H9 (cell line): ENCODE measurements around the gene RASL10B. TPM values are rescaled to one million over a fixed set of nuclear protein-coding genes. Genes with fewer than 3 reads are reported as not detected.
A peak's percentile ranks its signal among the peaks of the same experiment; 100 is the strongest.

Experiments used
- DNase-seq: peaks from one replicate; pipeline ENCODE4 v3.0.0-alpha.2; 2017
- H2AFZ ChIP-seq: one replicate; pipeline ENCODE4 v1.6.1; 2013; ENCODE audit warnings: mild to moderate bottlenecking, low read length, control low read depth, moderate library complexity
- H2AK5ac ChIP-seq: 2 replicates; pipeline ENCODE4 v1.6.1; 2013; ENCODE audit warnings: low read length, control low read depth, mixed read lengths; ENCODE audit not compliant: insufficient read length
- H2BK120ac ChIP-seq: one replicate; pipeline ENCODE4 v1.6.1; 2013; ENCODE audit warnings: low read depth, mild to moderate bottlenecking, low read length, control low read depth, inconsistent platforms; ENCODE audit not compliant: poor library complexity, severe bottlenecking
- H2BK12ac ChIP-seq: 2 replicates; pipeline ENCODE4 v1.6.1; 2013; ENCODE audit warnings: low read length, control low read depth, mixed read lengths, low read depth; ENCODE audit not compliant: insufficient read length
- H2BK15ac ChIP-seq: 2 replicates; pipeline ENCODE4 v1.6.1; 2013; ENCODE audit warnings: low read depth, low read length, control low read depth
- H2BK20ac ChIP-seq: one replicate; pipeline ENCODE4 v1.6.1; 2013; ENCODE audit warnings: low read depth, mild to moderate bottlenecking, low read length, control low read depth, inconsistent platforms; ENCODE audit not compliant: poor library complexity, severe bottlenecking
- H2BK5ac ChIP-seq: 2 replicates; pipeline ENCODE4 v1.6.1; 2013; ENCODE audit warnings: low read length, control low read depth, mixed read lengths; ENCODE audit not compliant: insufficient read length
- H3K14ac ChIP-seq: 2 replicates; pipeline ENCODE4 v1.6.1; 2013; ENCODE audit warnings: low read length, control low read depth; ENCODE audit not compliant: insufficient read depth
- H3K18ac ChIP-seq: 2 replicates; pipeline ENCODE4 v1.6.1; 2013; ENCODE audit warnings: low read depth, mild to moderate bottlenecking, mixed read lengths, low read length, control low read depth; ENCODE audit not compliant: insufficient read length
- H3K23ac ChIP-seq: 2 replicates; pipeline ENCODE4 v1.6.1; 2013; ENCODE audit warnings: low read length, control low read depth, mixed read lengths, low read depth; ENCODE audit not compliant: insufficient read length
- H3K23me2 ChIP-seq: 2 replicates; pipeline ENCODE4 v1.6.1; 2013; ENCODE audit warnings: low read depth, mild to moderate bottlenecking, mixed read lengths, low read length, control low read depth; ENCODE audit not compliant: insufficient read length, poor library complexity, severe bottlenecking
- H3K27ac ChIP-seq: 2 replicates; pipeline ENCODE4 v1.5.1; 2013; ENCODE audit warnings: low read length, control low read depth, mixed read lengths, low read depth; ENCODE audit not compliant: insufficient read length
- H3K27me3 ChIP-seq: 2 replicates; pipeline ENCODE4 v1.6.1; 2013; ENCODE audit warnings: low read length, control low read depth, inconsistent platforms; ENCODE audit not compliant: insufficient read depth
- H3K4ac ChIP-seq: 2 replicates; pipeline ENCODE4 v1.6.1; 2013; ENCODE audit warnings: low read depth, mild to moderate bottlenecking, control low read depth, inconsistent platforms, low read length, moderate library complexity
- H3K4me1 ChIP-seq: 2 replicates; pipeline ENCODE4 v1.6.1; 2013; ENCODE audit warnings: low read length, control low read depth, inconsistent platforms; ENCODE audit not compliant: insufficient read depth
- H3K4me2 ChIP-seq: 2 replicates; pipeline ENCODE4 v1.6.1; 2013; ENCODE audit warnings: low read length, control low read depth, mixed read lengths; ENCODE audit not compliant: insufficient read length, insufficient read depth
- H3K56ac ChIP-seq: 2 replicates; pipeline ENCODE4 v1.6.1; 2013; ENCODE audit warnings: low read depth, mild to moderate bottlenecking, mixed read lengths, low read length, control low read depth; ENCODE audit not compliant: insufficient read length
- H3K79me1 ChIP-seq: 2 replicates; pipeline ENCODE4 v1.6.1; 2013; ENCODE audit warnings: low read depth, mild to moderate bottlenecking, moderate library complexity, low read length, control low read depth, inconsistent platforms; ENCODE audit not compliant: insufficient read depth, poor library complexity, severe bottlenecking
- H3K79me2 ChIP-seq: 2 replicates; pipeline ENCODE4 v1.6.1; 2013; ENCODE audit warnings: low read length, control low read depth, inconsistent platforms; ENCODE audit not compliant: insufficient read depth
- H3K9ac ChIP-seq: 2 replicates; pipeline ENCODE4 v1.6.1; 2013; ENCODE audit warnings: low read length, control low read depth, mixed read lengths; ENCODE audit not compliant: insufficient read length; ENCODE audit errors: extremely low read depth
- H3K9me3 ChIP-seq: one replicate; pipeline ENCODE4 v1.6.1; 2013; ENCODE audit warnings: low read depth, low read length, inconsistent platforms; ENCODE audit not compliant: control insufficient read depth
- H3T11ph ChIP-seq: one replicate; pipeline ENCODE4 v1.6.1; 2013; ENCODE audit warnings: mild to moderate bottlenecking, low read length, control low read depth, inconsistent platforms
- H4K20me1 ChIP-seq: one replicate; pipeline ENCODE4 v1.6.1; 2013; ENCODE audit not compliant: control insufficient read depth, insufficient read length, insufficient read depth
- H4K5ac ChIP-seq: 2 replicates; pipeline ENCODE4 v1.6.1; 2013; ENCODE audit warnings: low read depth, mild to moderate bottlenecking, mixed read lengths, low read length, control low read depth; ENCODE audit not compliant: insufficient read length
- H4K8ac ChIP-seq: replicated peaks from 2 replicates; pipeline ENCODE4 v1.6.1; 2013; ENCODE audit warnings: low read length, control low read depth, mixed read lengths, low read depth; ENCODE audit not compliant: insufficient read length
- H4K91ac ChIP-seq: 2 replicates; pipeline ENCODE4 v1.6.1; 2013; ENCODE audit warnings: low read depth, mild to moderate bottlenecking, moderate library complexity, mixed read lengths, low read length, control low read depth; ENCODE audit not compliant: insufficient read length
- H3K27ac Mint-ChIP-seq, 3 experiments: 2 replicates in 2 of 3; 3 replicates in 1 of 3; pipeline ENCODE4 v1.8.0; 2020 to 2021; ENCODE audit warnings: mixed read lengths in 3 of 3, mild to moderate bottlenecking in 1 of 3, moderate library complexity in 1 of 3
- H3K27me3 Mint-ChIP-seq: 2 replicates; pipeline ENCODE4 v1.8.0; 2021; ENCODE audit warnings: low read depth, mild to moderate bottlenecking, moderate library complexity, mixed read lengths
- H3K36me3 Mint-ChIP-seq, 3 experiments: 2 replicates in 2 of 3; 3 replicates in 1 of 3; pipeline ENCODE4 v1.8.0; 2020 to 2021; ENCODE audit warnings: low read depth in 3 of 3, mixed read lengths in 3 of 3; ENCODE audit not compliant: insufficient read depth in 1 of 3
- H3K4me1 Mint-ChIP-seq, 2 experiments: 2 replicates each; pipeline ENCODE4 v1.8.0; 2020; ENCODE audit warnings: mixed read lengths in 2 of 2
- H3K4me3 Mint-ChIP-seq, 2 experiments: 2 replicates in 1 of 2; 3 replicates in 1 of 2; pipeline ENCODE4 v1.8.0; 2020 to 2021; ENCODE audit warnings: mild to moderate bottlenecking in 2 of 2, mixed read lengths in 2 of 2, moderate library complexity in 1 of 2
- H3K9me3 Mint-ChIP-seq, 2 experiments: 2 replicates in 1 of 2; 3 replicates in 1 of 2; pipeline ENCODE4 v1.8.0; 2020; ENCODE audit warnings: mild to moderate bottlenecking in 2 of 2, mixed read lengths in 2 of 2, moderate library complexity in 1 of 2
- WGBS: extraction: QIAGEN DNeasy Blood & Tissue Kit; methylation state at CpG from one replicate; pipeline ENCODE4 v1.1.7; 2013; ENCODE audit warnings: missing lambda C conversion rate, low lambda C conversion rate, mixed read lengths; ENCODE audit not compliant: insufficient read length; ENCODE audit errors: extremely low coverage; 5-methylcytosine and 5-hydroxymethylcytosine counted together
- total RNA-seq: library from RNA; stranded (reverse); gene quantifications from 2 replicates; pipeline ENCODE4 v1.2.1, GENCODE V29; 2021
- TF ChIP-seq, protein P1 (sequence below): fragments of 200-600 bp; sonication (generic); conservative IDR thresholded peaks from 3 replicates; pipeline ENCODE4 v1.8.0; 2021; ENCODE audit warnings: antibody characterized with exemption, mild to moderate bottlenecking

RASL10B gene
- total RNA-seq, 1 experiment from 2014 or later, result 15.9 TPM

DNA sequence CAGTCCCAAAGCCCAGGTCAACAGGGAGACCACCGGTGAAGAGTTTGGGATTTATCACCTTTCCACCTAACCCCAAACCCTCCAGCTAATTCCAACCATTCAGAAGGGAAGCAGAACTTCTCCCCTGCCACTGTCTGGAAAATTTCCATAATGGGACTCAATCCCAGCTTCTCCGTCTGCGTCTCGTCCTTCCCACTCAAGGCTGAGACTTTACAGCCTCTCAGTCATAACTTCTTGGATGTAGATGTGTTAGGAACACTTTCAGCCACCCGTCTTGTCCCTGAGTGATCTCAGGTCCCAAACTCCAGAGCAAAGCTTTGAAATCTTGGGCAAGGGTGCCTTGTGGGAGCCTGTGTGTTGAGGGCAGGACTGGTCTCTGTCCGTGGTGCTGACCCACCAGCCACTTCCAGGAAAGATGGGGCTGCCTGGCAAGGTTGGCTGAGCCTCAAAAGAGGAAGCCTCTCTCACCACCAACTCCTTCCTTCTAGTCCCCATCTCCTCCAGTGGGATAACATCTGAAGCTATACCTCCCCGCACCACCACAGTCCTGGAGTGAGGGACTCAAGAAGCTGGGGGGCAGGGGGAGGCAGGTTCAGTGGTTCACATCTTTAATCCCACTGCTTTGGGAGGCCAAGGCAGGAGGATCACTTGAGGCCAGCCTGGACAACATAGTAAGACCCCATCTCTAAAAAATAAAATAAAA is 12.3 kb downstream of the RASL10B start:
- H3K4me1 Mint-ChIP-seq, result peaks cover 7 to 16% of the 10 kb centered on the region in 2 experiments
- H3K14ac ChIP-seq, result no peak overlapping the region
- peaks cover 59% of the 10 kb centered on the region for H3K27me3 Mint-ChIP-seq
- H3K18ac ChIP-seq, result no peak overlapping the region
- no peak overlapping the region for H3K4ac ChIP-seq
- H2BK120ac ChIP-seq, result no peak overlapping the region
- H3K27me3 ChIP-seq, result peaks cover 19% of the 10 kb centered on the region; the same call in 1 of the 2 replicates
- H3K56ac ChIP-seq, result no peak overlapping the region
- no peak overlapping the region for H2BK5ac ChIP-seq
- no peak overlapping the region for H2AFZ ChIP-seq
- H2BK20ac ChIP-seq, result no peak overlapping the region
- no CpG with 5 or more reads among the region's 7 CpGs for WGBS
- H3K23ac ChIP-seq, result no peak overlapping the region
- no peak overlapping the region; a peak in 1 of 7 replicates for H3K27ac Mint-ChIP-seq
- no peak overlapping the region for H2AK5ac ChIP-seq
- TF ChIP-seq, protein P1, sequence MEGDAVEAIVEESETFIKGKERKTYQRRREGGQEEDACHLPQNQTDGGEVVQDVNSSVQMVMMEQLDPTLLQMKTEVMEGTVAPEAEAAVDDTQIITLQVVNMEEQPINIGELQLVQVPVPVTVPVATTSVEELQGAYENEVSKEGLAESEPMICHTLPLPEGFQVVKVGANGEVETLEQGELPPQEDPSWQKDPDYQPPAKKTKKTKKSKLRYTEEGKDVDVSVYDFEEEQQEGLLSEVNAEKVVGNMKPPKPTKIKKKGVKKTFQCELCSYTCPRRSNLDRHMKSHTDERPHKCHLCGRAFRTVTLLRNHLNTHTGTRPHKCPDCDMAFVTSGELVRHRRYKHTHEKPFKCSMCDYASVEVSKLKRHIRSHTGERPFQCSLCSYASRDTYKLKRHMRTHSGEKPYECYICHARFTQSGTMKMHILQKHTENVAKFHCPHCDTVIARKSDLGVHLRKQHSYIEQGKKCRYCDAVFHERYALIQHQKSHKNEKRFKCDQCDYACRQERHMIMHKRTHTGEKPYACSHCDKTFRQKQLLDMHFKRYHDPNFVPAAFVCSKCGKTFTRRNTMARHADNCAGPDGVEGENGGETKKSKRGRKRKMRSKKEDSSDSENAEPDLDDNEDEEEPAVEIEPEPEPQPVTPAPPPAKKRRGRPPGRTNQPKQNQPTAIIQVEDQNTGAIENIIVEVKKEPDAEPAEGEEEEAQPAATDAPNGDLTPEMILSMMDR, result no peak
- H4K5ac ChIP-seq, result no peak overlapping the region
- no peak overlapping the region for H2BK15ac ChIP-seq
- no peak overlapping the region for H4K91ac ChIP-seq
- H3K9me3 ChIP-seq, result no peaks in the 10 kb centered on the region
- H3K79me2 ChIP-seq, result no peaks in the 10 kb centered on the region
- H2BK12ac ChIP-seq, result no peak overlapping the region
- DNase-seq, result peak; percentile 75
- H3K79me1 ChIP-seq, result no peaks in the 10 kb centered on the region
- no peak overlapping the region for H4K8ac ChIP-seq
- peaks cover 4% of the 10 kb centered on the region for H3K23me2 ChIP-seq
- H3T11ph ChIP-seq, result no peak overlapping the region
- H3K4me3 Mint-ChIP-seq, result no peak overlapping the region; a peak in 1 of 5 replicates
- H3K27ac ChIP-seq, result no peak overlapping the region
- no peaks in the 10 kb centered on the region for H3K4me1 ChIP-seq
- no peaks in the 10 kb centered on the region for H4K20me1 ChIP-seq
- no peak overlapping the region for H3K4me2 ChIP-seq
- H3K36me3 Mint-ChIP-seq, result no peaks in the 10 kb centered on the region; a peak in 1 of 7 replicates
- no peak overlapping the region for H3K9ac ChIP-seq
- peaks cover 0 to 6% of the 10 kb centered on the region in 2 experiments; a peak in 2 of 5 replicates for H3K9me3 Mint-ChIP-seq
